Measurements from ENCODE around the gene WSCD1.

WSCD1 gene

DNA sequence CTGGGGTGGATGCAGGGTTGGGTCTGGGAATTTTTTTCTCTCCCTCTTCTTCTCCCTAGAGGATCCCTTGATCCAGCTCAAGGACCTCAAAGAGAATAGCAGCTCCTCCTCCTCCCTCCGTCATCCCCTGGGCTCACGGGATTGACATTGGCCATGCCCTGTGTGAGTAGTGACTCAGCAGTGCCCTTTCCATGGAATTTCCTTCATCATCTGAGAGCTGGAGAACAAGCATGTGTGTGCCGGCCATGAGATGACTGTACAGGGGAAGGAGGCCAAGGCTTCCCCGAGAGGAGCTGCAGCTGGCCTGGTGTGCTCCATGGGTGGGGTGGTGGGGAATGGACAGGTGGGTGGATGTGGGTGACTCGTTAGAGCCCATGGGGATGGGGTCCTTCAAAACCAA lies 8.9 kb upstream of the WSCD1 start:
- peak; percentile 25 for DNase-seq

DNA sequence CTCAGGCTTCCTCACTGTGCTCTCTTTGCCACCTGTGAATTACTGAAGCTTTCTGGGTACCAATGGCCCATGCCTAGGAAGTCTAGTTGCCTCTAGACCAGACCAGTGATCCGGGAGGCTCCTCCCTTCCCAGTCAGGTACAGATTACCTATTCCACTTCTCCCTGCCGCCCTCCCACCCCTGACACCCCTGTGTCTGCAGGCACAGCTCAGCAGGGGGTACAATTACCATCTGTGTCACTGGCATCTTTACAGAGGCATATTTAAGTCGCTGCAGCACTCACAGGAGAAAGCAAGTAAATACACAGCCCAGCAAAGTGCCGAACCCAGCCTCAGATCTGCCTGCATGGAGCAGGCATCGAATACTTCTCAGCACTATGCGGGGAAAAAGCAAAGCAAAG lies 5.3 kb upstream of the WSCD1 start:
- DNase-seq: no peak

DNA sequence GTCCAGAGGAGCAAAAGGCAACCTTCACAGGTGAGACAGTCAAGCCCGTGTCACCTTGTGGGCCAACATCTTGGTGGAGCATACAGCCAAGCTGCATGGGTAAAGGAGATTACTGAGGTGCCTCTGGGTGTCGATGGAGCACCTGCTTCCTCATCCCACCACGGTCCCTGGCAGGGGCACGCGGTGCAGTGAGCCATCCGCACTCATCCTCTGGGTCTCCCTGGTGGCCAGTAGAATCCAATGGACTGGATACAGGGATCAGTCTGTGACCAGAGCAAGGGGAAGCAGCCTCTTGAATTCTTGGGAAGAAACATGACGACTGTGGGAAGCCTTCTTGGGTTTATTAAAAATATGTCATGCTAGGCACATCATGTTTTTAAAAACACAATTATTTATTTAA lies 4.8 kb upstream of the WSCD1 start:
- DNase-seq: no peak

DNA sequence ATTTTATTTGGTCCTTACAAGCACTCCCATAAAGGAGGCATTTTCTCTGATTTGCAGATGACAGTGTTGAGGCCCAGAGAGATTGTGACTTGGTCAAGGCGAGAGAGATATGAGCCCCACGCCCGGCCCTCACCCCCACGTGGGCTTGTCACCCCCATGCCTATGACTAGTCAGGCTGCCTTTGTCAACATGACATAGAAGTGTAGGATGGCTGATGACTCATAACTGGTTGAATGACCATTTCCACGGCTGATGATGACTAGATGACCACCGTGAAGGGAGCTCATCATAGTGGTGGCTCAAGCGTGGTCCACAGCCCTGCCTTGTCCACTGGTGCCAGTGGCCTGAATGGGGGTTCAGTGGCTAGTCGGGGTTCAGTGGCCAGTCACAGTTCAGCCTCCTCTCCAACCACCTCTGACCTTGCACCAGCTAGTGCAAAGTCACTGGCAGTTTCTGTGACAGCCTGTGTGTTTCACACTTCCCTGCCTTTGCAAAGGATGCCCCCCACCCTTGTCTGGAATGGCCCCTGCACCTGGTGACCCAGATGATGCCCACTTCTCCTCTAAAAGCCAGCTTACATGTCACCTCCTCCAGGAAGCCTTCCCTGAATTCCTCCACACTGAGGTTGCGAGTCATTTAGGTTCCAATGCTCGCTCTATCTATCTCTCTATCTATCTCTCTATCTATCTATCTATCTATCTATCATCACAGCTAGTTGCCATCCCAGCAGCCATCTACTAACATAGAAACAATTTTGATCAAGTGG lies 3.8 kb upstream of the WSCD1 start:
- DNase-seq: no peak

DNA sequence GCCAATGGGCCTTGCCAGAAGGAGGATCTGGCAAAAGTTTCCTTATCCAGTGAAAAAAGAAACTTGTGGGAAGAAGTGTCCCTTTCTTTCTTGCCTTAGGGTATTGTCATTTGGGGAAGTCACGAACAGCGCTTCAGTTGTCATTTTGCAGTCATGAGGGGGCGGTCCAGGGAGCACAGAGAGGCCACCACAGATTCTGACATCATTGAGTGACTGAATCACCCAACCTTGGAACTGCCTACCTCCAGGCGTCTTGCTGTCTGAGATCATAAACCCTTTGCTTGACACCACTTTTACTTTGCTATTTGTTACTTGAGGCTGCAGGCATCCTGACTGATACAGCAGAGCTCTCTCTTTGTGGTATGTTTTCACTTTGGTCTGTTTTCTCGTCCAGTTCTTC lies 3.1 kb upstream of the WSCD1 start:
- no peak for DNase-seq

DNA sequence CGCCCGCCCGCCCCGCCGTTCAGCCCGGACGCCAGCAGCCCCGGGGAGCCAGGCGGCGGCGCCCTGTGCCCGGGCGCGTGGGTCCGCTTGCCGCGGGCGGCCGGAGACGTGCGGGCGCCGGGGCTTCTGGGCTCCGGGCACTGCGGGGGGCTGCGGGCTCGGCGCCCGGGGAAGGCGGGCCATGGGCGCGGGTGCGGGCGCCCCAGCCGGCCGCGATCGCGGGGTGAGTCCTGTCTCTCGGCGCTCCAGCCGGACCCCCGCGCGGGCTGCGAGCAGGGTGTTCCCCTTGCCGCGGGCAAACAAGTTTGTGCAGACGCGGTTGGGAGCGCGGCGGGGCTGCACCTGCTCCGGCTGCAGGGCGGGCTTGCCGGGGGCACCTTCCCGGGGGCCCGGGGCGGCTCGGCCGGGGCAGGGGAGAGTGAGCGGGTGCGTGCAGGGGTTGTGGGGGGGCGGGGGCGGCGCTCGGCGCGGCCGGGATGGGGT lies 292 bp downstream of the WSCD1 start:
- DNase-seq: no peak

DNA sequence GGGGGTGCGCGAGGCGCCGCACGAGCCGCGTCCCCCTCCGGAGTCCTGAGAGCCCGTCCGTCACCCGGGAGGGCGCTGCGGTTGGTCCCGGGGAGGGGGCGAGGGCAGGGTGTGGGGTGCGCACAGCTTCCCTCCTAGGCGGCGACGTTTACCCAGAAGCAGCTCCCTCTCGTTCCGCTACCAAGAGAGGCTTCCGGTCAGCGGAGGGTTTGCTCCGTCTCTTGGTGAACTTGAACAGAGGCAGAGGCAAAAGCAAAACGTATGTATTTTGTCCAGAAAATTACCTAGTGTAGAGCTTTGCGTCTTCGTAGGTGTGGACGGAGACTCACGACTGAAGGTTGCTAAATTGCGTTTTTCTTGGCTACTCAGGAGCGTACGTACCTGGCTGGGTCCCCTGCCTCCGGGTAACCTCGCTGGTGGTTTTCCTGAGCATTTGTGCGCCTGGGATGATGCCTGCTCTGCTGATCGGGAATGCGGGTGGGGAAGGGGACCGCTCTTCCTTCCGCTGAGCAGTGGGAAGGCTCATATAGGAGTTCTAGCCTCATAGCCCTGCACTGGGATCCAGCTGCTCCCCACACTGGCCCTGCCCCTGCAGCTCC lies 833 bp downstream of the WSCD1 start:
- DNase-seq: no peak

DNA sequence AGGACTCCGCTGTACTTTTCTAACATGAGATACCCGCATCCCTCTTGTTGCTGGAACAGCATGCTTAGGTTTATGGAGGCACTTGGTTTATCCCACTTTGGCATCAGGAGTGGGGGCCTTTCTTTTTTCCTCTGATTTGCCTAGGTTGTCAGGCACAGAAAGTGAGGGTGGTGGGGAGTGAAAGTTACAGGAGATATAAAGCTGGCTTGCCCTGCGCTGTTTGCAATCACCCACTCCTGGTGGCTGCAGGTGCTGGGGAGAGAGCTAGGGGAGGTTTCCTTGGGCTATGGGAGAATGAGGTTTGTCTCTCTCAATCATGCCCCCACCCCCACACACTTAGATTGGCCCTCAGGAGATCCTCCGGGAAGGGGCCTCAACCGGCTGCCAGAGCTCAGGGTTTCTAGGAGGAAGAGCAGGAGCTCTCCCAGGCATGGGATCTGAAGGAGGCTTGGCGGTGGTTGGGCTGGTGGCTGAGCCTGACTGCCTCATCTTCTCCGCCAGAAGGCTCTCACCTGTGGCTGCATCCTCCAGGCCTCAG lies 1.4 kb downstream of the WSCD1 start:
- DNase-seq: no peak

DNA sequence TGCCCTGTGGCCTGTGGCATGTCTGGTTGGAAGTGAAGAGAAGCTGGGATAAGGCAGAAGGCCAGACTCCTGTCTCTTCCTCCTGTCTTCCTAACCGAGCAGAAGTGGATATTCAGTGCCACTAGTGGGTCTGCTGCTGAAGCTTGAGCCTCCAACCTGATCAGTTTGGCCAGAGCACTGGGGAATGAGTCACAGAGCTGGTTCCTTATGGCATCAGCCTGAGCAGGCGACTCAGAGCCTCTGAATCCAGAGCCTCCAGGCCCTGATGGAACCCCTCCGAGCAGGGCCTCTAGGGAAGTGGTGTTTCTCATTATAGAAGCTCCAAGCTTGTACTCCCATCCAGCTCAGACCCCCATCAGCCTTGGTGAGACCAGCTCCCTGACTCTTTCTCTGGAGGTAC lies 2.0 kb downstream of the WSCD1 start:
- peak; percentile 19 for DNase-seq

DNA sequence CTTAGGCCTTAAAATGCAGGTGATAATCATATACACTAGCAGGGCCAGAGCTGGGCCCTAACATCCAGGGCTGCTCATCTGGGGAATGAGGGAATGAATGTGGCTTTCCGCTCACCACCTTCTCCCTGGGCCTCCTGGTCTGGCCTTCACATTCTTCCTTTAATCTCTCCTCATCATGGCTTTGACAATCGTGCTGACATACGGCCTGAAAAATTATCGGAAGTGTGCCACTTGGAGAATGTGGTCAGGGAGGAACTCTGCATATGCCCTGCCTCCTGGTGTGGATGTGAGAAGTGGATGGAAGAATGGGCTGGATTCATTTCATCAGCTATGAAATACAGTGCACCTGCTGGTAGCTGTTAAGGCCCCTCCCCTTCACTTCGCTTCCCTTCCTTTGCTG lies 2.4 kb downstream of the WSCD1 start:
- DNase-seq: no peak

DNA sequence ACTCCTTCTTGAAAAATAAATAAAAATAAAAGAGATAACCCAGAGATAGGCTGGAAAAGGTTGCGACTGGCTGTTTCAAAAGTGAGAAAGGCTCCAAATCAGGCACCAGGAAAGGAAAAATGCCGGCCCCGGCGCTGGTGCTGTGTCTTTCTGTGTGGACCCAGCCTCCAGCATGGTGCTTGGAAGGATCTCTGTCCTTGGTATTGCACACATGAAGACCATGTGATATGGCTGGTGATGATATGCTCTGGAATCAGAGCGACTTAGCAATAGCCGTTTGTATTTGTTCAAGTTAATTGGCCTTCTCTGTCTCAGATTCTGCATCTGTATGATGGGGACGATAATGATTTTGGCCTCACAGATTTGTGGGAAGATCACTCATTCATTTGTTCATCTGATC lies 3.4 kb downstream of the WSCD1 start:
- no peak for DNase-seq

DNA sequence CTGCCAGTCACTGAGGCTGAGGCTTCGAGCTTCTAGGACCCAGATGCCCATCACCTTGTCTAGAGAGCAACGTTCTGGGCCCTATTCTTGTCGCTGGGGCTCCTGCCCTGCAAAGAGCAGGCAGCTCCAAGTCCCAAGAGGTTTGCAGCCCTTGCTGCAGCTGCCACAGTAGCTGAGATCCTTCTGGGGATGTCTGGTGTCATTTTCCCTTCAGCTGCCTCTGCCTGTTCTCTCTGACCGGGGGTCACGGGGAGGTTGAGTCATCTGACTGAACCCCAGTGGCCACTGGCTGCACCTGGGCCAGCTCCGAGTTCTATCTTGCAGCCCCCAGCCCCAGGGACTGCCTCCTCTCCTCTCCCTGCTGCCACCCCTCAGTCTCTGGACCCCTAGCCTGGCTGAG lies 4.9 kb downstream of the WSCD1 start:
- DNase-seq: no peak

DNA sequence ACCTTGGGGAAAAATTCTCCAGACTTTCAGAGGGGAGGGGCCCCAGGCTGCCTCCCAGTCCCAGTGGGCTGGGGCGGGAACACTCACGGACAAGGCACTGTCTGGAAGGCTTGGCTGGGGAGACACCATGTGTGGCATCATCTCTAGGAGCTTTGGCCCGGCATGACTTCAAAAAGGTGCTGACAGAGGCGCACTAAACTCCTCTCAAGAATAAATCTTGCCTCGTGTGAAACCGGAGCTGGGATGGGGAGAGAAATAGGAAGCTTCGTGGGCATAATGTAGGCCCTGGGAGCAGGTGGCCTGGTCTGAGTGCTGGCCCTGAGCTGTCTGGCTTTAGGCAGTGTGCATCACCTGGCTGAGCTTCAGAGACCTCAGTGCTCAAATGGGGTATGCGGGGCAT lies 5.7 kb downstream of the WSCD1 start:
- DNase-seq: no peak

DNA sequence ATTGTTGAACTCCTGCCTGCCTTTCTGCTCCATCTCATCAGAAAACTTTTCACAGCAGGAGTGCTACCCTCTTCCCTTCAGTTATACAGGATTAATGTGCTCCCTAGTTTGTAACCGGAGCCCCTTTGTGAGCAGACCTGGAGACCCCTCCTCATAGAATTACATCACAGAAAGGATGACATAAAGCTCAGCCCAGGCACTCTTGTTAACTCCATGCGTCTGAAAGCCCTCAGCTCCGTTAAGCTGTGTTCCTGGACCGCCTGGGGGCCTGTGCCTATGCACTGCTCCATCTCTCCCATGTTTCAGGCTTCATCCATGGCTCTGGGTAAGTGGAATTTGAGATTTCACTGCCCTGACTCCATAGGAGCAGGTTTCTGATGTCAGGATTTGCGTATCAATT lies 7.6 kb downstream of the WSCD1 start:
- DNase-seq: no peak

DNA sequence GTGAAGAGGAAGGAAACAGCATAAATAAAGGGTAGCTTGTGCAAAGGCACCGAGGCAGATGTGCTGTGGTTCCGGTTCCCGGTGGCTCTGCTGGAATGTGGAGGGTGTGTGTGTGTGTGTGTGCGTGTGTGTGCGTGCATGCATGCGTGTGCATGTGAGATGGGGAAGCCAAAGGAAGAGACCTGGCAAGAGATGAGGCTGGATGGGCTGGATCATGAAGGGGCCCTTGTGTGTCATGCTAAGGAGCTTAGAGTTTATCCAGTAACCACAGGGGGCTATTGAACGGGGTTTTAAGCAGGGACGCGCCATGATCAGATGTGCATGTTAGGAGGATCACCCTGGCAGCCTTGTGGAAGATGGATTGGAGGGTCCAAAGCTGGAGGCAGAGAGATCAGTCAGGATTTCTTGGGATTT lies 8.3 kb downstream of the WSCD1 start:
- DNase-seq: no peak

DNA sequence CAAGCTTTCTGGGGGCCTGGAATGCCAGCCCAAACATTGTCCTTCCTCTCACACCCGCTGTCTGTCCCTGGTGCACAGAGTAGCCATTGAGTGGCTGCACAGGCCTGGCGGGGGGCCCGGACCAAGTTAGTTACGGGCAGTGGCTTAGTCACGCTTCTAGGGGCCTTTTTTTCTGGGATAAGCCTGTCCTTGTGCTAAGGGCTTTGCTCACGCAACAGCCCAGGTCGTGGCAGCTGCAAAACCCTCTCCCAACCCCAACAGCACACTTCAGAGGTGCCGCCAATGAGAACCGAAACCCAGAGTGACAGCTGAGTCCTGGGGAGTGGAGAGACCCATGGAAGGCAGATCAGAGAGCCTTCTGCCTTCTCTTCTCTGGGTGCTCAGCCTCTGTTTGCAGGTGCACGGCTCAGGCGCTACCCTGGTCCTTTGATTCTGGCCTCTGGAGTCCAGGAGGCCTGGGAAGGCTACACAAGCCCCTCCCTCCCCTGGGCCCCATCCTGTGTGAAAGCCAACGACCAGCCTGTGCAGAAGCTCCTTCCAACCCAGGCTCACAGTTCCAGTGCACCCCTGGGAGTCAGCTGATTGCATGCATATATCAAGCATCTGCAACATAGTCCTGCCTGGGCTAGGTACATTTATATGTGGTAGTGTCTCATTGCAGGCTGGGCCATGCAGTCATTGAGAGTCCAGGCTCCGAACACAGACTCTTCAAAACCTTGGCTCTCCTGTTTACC lies 9.1 kb downstream of the WSCD1 start:
- no peak for DNase-seq

DNA sequence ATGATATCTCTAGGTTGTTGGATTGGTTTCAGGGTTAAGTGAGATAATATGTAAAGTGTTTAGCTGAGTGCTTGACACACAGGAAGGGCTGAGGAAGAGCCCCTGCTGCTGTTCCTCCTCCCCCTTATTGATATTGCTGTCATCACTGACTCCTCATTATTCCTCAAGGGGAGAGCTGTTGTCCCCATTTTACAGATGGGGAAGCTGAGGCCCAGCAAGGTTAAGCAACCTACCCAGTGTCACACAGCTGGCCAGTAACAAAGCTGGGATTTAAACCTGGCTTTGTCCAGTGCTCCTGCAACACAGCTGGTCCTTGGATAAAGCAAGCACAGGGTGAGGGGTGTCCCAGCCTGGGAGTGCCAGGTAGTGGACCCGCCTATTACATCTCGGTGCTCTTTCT lies 9.8 kb downstream of the WSCD1 start:
- DNase-seq: no peak

DNA sequence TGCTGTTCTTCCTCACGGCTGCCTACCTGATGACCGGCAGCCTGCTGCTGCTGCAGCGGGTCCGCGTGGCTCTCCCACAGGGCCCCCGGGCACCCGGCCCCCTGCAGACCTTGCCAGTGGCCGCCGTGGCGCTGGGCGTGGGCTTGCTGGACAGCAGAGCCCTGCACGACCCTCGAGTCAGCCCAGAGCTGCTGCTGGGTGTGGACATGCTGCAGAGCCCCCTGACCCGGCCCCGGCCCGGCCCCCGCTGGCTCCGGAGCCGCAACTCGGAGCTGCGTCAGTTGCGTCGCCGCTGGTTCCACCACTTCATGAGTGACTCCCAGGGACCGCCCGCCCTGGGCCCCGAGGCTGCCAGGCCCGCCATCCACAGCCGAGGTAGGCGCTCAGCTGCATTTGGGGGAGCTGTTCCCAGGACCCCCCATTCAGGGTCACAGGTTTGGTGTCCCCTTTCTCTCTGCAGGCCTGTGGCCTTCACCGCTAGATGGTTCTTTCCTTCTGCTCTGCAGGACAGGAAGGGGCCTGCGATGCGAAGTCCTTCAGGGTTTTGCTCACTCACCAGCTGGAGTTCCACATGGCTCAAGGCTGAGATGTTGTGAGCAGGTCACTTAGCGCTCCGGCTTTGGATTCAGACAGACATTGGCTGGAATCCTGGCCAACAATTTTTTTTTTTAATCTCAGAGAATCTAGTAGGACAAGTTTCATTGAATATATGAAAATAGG lies 10.7 kb downstream of the WSCD1 start:
- no peak for DNase-seq

DNA sequence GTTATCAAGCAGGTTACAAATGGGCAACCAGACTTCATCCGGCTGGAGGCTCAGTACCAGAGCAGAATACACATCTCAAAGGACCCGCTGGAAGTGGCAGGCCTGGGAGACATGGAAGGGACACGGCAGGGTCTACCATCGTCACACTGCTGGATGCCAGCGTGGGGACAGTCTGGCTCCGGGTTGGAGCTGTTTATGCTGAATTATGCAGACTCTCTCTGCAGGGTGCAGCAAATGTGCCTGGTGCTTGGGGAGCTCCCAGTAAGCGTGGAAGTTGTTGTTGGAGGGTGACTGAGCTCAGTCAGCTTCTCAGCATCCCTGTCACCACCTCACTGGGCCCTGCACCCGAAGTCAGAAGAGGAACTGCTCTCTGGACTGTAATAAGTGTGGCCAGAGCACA lies 12.2 kb downstream of the WSCD1 start:
- no peak for DNase-seq

DNA sequence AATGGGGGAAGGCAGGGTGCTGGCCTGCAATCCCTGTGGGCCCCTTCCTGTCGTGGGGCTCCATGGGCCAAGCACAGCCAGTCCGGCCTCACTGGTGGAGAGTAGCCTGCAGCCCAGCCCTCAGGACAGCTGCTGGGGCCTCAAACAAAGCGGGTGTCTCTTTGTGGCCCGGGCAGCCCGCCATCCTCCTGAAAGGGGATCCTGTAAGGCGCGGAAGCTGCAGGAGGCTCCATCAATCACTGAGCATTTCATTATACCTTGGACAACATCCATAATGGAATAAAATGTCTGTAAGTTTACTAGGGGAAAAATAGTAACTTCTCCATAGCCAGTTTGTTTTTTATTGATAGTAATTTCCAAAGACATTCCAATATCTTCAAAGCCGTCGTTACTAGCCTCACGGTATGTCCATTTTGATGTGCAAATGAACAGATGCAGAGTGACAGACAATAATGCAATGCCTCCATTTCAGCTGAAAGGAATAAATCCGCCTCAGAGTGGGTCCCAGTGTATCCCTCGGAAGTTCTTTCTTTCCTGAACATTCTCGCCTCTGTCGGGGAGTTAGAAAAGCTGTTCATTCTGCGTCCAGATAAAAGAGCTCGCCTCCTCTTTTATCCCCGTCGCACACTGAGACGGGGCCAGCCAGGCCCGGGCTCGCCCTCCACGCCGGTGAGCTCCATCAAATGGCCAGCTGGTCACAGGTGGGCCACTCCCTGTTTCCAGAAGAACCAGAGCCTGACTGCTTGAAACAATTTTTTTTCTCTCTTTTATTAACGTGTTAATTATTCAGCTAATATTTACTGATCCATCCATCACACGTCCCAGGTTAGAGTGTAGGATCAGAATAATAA lies 14.4 kb downstream of the WSCD1 start:
- no peak for DNase-seq

DNA sequence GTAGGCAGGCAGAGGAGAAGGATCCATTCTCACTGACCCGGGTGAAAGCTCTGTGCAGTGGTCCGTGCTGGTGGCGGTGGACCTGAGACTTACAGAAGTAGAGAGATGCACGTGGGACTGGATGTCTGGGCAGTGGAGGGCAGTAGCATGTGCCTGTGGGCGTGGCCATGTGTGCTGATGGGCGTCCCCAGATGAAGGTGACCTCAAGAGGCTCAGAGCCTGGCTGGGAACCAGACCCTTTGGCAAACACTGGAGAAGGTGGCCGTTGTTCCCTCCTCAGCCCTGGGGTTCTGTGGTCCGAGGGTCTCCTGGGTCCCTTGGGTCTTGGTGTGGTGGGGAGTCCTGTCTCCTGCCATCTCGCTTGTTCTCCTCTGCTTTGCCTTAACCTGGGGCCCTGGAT lies 15.6 kb downstream of the WSCD1 start:
- DNase-seq: no peak

Data from fibroblast of skin of right quadriceps (primary cell).